ENCODE results near the gene LRIG1. TPM values are rescaled to one million over a fixed set of nuclear protein-coding genes. Genes with fewer than 3 reads are reported as not detected.

LRIG1 gene
- polyA plus RNA-seq, 3 donors, result 15.3 to 105 (median 56.8) TPM

DNA sequence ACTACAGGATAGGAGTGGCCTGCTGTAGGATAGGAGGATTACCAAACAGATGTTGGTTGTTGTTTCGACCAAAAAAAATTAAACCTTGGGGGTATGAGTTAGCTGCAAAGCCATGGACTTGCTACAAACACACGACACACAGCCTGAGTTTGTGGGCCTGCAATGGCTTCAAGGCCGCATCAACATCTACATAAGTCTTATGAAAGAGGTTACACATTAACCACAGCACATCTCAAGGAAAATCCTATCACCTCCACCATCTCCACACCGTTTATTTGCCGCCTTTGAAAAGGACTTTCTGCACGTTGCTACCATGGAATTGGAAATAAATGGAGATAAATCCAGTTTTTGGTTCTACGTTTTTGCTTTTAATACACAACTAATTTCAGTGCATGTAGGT is 23.0 kb downstream of the LRIG1 start:
- H3K27ac ChIP-seq (ENCODE audit: low read depth, low read length), result no peak overlapping the region
- WGBS, 3 donors, result 36 to 90% (median 85%) methylated on average over 7 of the region's 7 CpGs

DNA sequence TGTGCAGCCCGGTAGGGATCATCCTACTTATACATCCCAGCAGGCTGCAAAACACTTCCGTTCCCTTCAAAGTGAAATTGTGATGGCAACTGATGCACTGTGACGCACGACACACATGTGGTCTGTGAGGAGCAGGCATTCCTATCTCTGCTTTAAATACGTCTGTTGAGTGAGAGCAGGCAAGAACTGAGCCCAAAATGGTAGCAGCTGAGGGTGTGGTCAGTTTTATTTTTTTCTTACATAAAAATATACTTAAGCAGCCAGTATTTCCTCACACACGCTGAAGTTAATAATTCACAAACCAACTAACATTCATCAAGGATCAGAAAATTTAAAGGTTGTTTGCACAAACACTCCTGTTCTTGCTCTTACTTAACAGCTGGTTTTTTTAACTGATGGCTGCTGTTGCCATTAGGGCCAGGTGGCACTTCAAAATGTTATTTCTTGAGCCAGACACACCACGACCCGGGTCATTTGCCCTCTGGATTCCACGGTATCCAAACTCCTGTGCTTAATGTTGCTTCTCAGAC is 23.9 kb downstream of the LRIG1 start:
- 34 to 90% (median 88%) methylated on average over 9 of the region's 9 CpGs for WGBS, 3 donors
- no peak overlapping the region for H3K27ac ChIP-seq (ENCODE audit: low read depth, low read length)

DNA sequence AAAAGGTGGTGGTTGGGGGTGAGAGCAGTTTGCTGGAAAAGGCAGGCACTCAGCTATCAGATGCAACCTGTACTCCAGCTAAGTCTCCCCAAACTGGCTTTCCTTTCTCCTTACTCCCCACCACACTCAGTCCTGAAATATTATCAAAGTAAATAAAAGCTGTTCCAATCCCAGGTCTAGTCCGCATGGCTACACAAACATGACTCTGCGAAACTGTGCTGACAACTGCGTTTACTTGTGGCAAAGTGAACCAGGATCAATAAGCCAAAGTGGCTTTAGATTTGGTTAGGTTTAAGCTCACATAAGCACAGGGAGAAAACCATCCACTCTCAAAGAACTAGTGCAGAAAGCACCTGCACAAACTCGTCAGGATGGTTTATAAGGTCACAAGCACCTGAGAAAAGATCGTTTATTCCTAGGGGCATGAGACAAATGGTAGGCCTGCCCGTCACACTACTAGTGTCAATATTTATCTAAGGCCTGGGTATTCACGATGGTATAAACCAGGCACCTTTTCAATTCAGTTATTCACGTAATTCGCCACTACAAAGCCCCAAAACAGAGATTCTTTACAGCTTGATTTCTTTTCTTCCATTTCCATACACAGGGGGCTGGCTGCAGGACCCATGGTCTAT is 25.3 kb downstream of the LRIG1 start:
- no peak overlapping the region for H3K27ac ChIP-seq (ENCODE audit: low read depth, low read length)
- 27 to 94% (median 83%) methylated on average over 9 of the region's 9 CpGs for WGBS, 3 donors

DNA sequence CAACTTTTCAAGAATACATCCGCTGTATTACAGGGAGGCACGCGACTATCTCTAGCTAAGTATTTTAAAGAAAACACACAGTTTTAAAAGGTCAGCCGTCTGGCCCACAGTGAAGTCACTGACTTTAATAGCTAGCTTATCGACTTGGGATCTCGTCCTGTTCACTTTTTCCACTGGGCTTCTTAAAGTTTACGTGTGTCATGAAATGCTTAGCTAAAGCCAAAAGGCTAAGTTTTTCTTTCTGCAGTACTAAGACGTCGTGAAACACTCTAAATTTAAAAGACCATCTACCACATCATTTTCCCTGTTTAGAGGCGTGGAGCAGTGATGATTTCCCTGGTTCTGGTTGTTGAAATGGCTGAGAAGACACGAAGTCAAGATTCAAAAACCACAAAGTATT is 27.1 kb downstream of the LRIG1 start:
- WGBS, 3 donors, result 42 to 66% (median 57%) methylated on average over 11 of the region's 11 CpGs
- H3K27ac ChIP-seq (ENCODE audit: low read depth, low read length), result no peak overlapping the region

DNA sequence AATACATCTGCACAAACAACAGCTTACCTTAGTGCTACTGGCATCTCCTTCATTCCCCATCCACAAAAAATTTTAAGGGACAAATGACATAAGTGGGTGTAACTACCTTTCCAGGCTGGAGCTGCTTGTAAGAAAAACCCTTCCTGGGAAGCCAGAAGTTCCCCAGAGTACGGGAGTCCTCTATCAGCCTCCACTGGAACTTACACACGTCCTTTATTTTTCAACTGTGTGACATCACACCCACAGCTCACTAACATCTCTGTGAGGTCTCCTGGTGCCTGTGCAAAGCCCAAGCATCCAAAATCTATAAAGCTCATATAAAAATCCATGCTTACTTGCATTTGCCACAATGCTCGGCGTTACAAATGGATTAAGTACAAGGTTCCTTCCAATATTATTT is 27.6 kb downstream of the LRIG1 start:
- 37 to 59% (median 47%) methylated on average over 4 of the region's 4 CpGs for WGBS, 3 donors
- H3K27ac ChIP-seq (ENCODE audit: low read depth, low read length), result no peak overlapping the region

DNA sequence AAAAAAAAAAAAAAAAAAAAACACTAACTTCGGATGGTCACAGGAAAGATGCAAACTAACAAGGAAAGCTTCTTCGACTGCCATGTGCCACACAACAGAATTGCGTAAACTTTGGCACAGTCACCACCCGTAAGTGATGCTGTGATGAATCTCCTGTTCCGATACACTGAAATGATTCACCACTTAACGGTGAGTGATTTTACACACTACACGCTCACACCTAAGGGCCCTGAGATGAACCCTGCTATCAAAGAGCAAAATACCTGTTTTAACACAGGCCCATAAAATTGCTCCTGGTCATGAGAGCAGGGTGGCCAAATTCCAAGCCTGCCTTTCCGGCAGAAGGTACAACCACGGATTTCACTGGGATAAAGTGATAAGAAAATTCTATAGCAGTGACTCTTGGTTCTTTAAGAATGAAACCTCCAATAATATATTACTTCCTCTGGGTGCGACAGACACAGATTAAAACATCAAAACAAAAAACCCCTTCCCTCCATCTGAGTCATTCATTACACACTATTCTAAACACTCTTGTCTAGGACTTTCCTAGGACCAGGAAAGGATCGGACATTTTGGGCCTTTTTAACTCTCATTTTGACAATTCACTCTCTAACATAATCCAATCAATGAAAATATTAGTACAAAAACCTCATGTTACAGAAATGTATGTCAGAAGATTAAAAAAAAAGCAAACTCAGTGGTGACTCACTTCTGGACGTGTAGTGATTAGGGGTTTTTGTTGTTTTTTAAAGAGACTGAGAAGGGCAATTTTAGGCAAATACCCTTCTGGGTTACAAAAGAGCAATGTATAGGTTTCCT is 28.3 kb downstream of the LRIG1 start:
- no peak overlapping the region for H3K27ac ChIP-seq (ENCODE audit: low read depth, low read length)
- 37 to 47% (median 46%) methylated on average over 12 of the region's 12 CpGs for WGBS, 3 donors

DNA sequence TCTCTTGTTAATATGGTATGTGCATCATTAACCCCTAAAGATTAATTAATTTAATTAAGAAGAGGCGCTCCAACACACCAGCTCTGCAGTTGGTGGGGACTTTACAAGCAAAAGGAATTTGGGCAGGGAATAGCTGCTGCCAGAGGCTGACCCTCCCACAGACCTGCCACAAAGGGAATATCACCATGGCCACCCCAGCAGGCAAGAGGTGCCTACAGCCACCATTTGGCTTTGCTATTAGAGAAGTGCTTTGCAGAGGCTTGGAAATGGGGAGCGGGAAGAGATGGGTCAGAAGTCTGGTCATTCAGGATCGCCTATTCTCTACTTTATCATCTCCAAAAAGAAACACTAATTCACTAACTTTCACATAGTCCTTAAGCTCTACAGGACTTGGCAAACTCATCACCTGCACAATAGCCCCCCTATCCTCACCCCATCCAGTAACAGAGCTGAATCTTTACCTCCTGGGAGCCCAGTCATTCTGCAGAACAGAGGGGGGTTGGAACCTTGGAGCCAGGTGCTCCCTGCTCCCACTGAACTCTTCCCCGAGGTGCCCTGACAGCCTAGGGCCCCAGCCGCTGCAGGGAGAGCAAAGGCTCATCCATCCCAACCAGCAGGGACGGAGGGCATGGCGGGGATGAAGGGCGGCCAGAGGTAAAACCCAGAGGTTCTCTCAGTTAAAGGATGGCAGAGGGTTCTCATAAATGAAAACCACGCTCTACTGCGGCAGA is 29.7 kb downstream of the LRIG1 start:
- 88 to 98% (median 97%) methylated on average over 10 of the region's 10 CpGs for WGBS, 3 donors

DNA sequence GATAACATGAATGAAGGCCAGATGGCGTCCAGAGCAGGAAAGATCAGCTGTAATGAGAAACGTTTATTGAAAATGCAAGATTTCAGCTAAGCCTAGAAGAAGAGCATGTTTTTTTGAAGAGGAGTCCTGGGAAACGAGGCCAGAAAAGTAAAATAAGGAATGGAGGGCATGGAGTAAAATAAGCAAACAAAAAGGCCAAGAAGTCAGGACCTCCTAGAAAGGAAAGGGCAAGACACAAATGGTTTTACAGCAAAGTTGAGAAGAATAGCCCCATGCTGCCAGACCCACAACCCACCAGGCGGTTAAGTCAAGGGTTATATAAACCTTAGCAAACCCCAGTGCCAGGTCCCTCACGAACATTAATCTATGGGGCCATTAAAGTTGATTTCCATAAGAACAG is 30.5 kb downstream of the LRIG1 start:
- 65 to 88% (median 87%) methylated on average over 5 of the region's 5 CpGs for WGBS, 3 donors
- H3K27ac ChIP-seq (ENCODE audit: low read depth, low read length), result no peak overlapping the region

More for the DNA sequence above, 29.7 kb downstream of the LRIG1 start:
- no peak overlapping the region for H3K27ac ChIP-seq (ENCODE audit: low read depth, low read length)

DNA sequence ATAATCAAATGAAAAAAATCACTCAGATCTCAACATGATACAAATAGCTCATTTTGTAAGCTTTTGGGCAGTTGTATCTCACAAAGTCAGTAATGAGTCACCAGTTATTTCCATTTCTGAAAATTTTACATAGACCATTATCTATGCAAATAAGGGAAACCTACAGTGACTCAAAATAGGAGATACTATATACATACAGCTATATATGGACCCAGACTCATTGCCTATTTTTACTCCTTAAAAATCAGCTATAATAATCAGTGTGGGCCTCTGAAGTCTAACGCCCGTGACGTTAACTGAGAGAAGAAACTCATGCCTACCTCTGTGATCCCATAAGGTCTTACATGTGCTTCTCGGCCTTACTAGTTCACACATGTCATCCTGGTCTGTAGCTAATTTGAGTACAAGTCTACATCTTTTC is 31.6 kb downstream of the LRIG1 start:
- 68 to 97% (median 94%) methylated on average over 4 of the region's 4 CpGs for WGBS, 3 donors
- H3K27ac ChIP-seq (ENCODE audit: low read depth, low read length), result no peak overlapping the region

DNA sequence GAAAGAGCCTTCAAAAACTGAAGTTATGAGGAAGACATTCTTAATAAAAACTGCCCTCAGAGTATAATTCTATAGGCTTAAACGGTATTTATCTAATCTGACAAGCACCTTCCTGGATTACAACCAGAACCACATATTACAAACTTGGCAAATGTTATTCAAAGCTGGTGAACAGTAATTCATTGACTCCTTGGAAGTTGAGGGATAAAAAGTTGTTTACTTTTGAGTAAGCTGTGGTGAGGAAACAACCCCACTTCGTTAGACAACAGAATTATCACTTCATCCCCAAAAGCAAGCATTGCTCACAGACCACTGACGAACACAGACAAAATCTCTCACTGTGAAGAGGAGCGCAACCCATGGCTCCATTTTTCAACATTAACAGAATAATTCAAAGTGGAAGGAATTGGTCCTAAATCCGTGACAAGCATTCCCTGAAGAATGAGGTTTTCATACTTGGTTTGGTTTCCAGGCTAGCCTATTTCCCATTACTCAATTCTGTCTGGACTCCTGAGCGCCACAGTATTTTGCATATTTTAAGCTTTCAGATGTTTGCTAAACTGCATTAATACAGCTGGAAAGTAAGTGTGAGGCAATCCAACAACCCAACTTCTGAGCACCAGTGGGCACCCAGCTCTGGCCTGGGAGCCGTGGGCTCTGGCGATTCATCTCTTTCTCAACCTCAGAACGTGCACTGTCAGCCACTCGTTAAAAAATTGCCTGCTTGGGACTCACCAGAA is 32.7 kb downstream of the LRIG1 start:
- WGBS, 3 donors, result 41 to 65% (median 56%) methylated on average over 10 of the region's 10 CpGs
- no peak overlapping the region for H3K27ac ChIP-seq (ENCODE audit: low read depth, low read length)

DNA sequence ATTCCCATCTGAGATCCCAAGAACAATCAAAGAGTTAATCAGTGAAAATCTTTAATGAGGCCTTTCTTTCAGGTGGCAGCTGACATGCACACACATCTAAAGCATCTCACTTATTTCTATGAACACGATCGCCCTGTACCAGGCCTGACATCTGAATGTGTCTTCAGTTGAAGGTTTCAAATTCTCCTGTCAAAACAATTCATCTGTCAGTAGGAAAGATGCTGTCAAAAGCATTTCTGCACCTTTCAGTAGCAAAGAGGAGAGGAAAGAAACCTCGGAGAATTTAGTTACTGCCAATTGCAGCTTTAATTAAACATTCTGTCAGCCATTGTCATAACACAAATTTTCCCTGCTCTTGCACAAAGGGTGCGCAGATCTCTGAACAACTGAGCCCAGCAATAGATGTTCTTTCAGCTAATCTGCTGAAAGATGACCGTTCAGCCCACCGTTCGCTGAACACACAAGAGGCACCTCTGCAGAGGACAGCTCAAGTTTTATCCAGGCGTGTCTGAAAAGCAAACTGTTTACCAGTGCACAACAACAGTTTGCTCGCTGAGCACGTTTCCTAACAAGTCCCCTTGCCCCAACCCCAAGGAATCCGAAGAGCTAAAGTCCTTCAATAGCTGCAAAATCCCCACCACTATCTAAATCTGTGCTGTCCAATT is 34.1 kb downstream of the LRIG1 start:
- H3K27ac ChIP-seq (ENCODE audit: low read depth, low read length), result no peak overlapping the region
- 59 to 93% (median 93%) methylated on average over 11 of the region's 11 CpGs for WGBS, 3 donors

DNA sequence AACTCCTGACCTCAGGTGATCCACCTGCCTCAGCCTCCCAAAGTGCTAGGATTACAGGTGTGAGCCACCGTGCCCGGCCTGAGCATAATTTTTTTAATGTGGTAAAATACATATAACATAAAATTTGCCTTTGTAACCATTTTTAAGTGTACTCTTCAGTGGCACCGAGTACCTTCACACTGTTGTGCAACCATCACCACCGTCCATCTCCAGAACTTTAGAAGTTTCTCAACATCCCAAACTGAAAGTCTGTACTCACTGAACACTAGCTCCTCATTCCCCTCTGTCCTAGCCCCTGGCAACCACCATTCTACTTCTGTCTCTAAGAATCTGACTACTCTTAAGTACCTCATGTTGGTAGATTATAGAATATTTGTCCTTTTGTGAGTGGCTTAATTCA is 35.2 kb downstream of the LRIG1 start:
- 76 to 82% (median 79%) methylated on average over 4 of the region's 4 CpGs for WGBS, 3 donors
- no peak overlapping the region for H3K27ac ChIP-seq (ENCODE audit: low read depth, low read length)

DNA sequence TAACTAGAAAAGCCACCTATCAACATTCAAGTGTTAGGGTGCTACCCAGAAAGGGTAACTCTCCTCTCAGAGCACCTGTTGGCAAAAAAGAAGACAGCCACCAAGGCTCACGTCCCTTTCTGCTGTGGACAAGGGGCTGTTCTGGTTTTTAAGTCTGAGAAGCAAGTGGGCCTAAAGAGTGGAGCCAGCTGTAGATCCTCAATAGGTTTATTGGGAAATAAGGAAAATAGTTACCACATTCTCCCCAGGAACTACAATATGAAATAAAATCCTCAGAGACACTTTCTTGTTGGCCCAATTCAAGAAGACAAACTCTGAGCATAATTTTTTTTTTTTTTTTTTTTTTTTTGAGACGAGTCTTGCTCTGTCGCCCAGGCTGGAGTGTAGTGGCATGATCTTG is 35.8 kb downstream of the LRIG1 start:
- WGBS, 3 donors, result 39 to 74% (median 71%) methylated on average over 3 of the region's 3 CpGs
- H3K27ac ChIP-seq (ENCODE audit: low read depth, low read length), result no peak overlapping the region

DNA sequence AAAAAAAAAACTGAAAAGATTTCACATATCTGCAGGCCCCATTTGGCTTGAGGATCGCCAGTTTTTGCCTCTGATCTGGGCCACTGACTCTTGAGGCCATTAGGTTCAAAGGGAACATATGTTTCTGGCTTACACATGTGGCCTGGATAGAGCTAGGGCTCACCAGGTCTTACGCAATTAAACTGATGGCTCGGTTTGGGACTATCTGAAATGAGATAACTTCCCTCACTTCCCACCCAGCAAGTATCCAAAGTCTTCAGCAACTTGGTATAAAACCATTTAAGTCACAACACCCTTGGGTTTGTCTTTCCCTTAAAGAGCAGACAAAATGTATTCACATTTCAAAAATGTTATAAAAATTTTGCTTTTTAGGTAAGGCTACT is 36.3 kb downstream of the LRIG1 start:
- WGBS, 3 donors, result 42 to 50% (median 49%) methylated on average over 3 of the region's 3 CpGs
- no peak overlapping the region for H3K27ac ChIP-seq (ENCODE audit: low read depth, low read length)

DNA sequence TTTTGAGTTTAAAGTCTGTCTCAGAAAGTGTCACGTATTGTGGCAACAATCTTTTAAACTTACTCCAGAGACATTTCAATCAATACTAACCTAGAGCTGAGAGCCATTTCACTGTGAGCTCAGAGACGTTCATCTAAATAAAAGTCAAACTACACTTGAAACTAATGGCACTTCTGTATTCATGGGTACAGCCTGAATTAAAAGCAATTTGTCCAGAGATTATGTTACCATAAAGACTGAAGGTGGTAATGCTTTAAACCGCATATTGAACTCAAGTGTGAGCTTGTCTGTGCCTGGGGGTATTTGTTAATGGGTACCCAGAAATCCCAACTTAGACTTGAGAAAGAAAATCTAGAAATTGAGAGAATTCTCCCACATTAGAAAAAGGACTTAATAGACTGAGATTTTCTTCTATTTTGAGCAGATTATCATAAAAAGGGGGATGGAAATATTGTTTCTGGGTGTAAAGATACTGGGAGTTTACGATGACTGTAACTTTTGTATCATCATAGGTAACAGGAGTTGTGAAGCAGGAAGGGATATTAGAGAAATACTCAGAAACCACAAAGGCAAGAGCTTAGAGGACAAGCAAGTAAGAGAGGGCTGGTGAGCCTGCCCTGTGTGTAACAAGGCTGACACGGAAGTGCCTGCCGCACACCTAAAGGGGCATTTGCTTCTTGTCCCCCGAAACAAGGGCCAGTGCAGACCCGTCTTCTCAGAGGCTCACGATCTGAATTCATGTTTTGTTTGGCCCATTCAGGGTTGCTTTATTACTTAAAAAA is 36.9 kb downstream of the LRIG1 start:
- 53 to 65% (median 64%) methylated on average over 9 of the region's 9 CpGs for WGBS, 3 donors
- no peak overlapping the region for H3K27ac ChIP-seq (ENCODE audit: low read depth, low read length)

DNA sequence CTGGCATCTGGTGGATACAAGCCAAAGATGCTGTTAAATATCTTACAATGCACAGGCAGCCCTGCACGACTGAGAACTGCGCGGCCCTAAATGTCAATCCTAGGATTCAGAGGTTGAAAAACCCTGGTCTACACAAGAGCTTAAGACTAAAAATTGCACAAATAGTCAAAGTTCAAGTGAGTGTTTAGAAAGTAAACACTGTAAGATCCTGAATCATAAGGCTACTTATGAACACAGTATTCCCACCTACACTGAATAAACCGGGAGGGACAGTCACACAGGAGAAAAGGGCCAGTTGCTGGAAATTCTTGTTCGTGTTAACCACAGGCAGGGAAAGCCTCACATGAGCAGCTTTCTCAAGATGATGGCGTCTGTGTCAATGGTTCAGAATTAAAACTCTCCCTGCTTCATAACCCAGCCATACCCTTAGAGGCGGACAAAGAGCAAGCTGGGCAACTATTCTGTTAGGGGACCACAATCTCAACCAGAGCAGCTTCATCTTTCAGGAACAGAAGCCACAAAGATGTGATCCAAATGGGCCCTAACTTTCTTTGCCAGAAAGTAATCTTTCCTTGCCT is 37.7 kb downstream of the LRIG1 start:
- no peak overlapping the region for H3K27ac ChIP-seq (ENCODE audit: low read depth, low read length)
- WGBS, 3 donors, result 55 to 88% (median 85%) methylated on average over 7 of the region's 7 CpGs

DNA sequence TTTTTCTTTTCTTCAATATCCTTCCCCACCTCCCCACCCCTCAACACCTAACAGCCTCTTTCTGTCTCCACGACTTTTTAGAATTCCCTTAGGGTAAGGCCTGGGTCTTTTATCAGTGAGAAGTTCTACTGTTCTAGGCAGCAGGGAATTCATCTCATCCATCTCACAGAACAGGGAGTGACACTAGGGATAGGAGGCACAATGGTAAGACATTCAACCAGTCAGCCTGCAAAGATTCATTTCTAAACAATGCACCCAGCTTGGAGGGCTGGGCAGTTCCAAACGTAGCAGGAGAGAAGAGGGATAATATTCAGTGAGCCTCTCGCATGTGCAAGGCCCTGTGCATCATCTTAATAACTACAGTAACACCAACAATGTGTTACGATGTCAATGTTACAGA is 43.6 kb downstream of the LRIG1 start:
- 73 to 84% (median 83%) methylated on average over 4 of the region's 4 CpGs for WGBS, 3 donors
- no peak overlapping the region for H3K27ac ChIP-seq (ENCODE audit: low read depth, low read length)
